ENCODE results near the gene FARP2.

GRCh38 chr2:241465543-241465942, 109.5 kb downstream of the FARP2 start:
- TF ChIP-seq, protein P1, sequence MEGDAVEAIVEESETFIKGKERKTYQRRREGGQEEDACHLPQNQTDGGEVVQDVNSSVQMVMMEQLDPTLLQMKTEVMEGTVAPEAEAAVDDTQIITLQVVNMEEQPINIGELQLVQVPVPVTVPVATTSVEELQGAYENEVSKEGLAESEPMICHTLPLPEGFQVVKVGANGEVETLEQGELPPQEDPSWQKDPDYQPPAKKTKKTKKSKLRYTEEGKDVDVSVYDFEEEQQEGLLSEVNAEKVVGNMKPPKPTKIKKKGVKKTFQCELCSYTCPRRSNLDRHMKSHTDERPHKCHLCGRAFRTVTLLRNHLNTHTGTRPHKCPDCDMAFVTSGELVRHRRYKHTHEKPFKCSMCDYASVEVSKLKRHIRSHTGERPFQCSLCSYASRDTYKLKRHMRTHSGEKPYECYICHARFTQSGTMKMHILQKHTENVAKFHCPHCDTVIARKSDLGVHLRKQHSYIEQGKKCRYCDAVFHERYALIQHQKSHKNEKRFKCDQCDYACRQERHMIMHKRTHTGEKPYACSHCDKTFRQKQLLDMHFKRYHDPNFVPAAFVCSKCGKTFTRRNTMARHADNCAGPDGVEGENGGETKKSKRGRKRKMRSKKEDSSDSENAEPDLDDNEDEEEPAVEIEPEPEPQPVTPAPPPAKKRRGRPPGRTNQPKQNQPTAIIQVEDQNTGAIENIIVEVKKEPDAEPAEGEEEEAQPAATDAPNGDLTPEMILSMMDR (IDR thresholded peaks at IDR 0.05; ENCODE audit: insufficient read depth, low read depth, low read length) = no peak
- TF ChIP-seq EZH2 (IDR thresholded peaks at IDR 0.05; ENCODE audit: insufficient read depth, low read length) = no peak

All from astrocyte (in vitro differentiated cells and primary cell).